ENCODE measurements around the gene STAM.

The STAM gene

GRCh38 chr10:17689137-17689536 lies 45.2 kb downstream of the STAM start:
- no peak for DNase-seq (ENCODE audit: low spot score)
- TF ChIP-seq CTCF (IDR thresholded peaks at IDR 0.05; ENCODE audit: extremely low read depth, insufficient read depth, missing control alignments) = no peak
- in situ Hi-C loops (cut with MboI; ENCODE audit: low pct_unique_long_range_greater_than_20kb, low sequenced_read_pairs, unreplicated experiment) = no loop called here

GRCh38 chr10:17693009-17693408 lies 49.1 kb downstream of the STAM start:
- no peak for TF ChIP-seq CTCF (IDR thresholded peaks at IDR 0.05; ENCODE audit: extremely low read depth, insufficient read depth, missing control alignments)
- in situ Hi-C loops (cut with MboI; ENCODE audit: low pct_unique_long_range_greater_than_20kb, low sequenced_read_pairs, unreplicated experiment) = no loop called here
- DNase-seq (ENCODE audit: low spot score) = no peak

GRCh38 chr10:17698696-17699095 lies 54.7 kb downstream of the STAM start:
- in situ Hi-C loops (cut with MboI; ENCODE audit: low pct_unique_long_range_greater_than_20kb, low sequenced_read_pairs, unreplicated experiment) = no loop called here
- DNase-seq (ENCODE audit: low spot score) = no peak
- TF ChIP-seq CTCF (IDR thresholded peaks at IDR 0.05; ENCODE audit: extremely low read depth, insufficient read depth, missing control alignments) = no peak

- in situ Hi-C loops (cut with MboI; ENCODE audit: low pct_unique_long_range_greater_than_20kb, low sequenced_read_pairs, unreplicated experiment) = no loop called here
- no peak for TF ChIP-seq CTCF (IDR thresholded peaks at IDR 0.05; ENCODE audit: extremely low read depth, insufficient read depth, missing control alignments)
- DNase-seq (ENCODE audit: low spot score) = no peak
These were observed 57.4 kb downstream of the STAM start for GRCh38 chr10:17701301-17701700.

GRCh38 chr10:17703706-17704105 lies 59.8 kb downstream of the STAM start:
- in situ Hi-C loops (cut with MboI; ENCODE audit: low pct_unique_long_range_greater_than_20kb, low sequenced_read_pairs, unreplicated experiment) = no loop called here
- DNase-seq (ENCODE audit: low spot score) = no peak
- TF ChIP-seq CTCF (IDR thresholded peaks at IDR 0.05; ENCODE audit: extremely low read depth, insufficient read depth, missing control alignments) = no peak

GRCh38 chr10:17708821-17709220 lies 64.9 kb downstream of the STAM start:
- TF ChIP-seq CTCF (IDR thresholded peaks at IDR 0.05; ENCODE audit: extremely low read depth, insufficient read depth, missing control alignments) = no peak
- in situ Hi-C loops (cut with MboI; ENCODE audit: low pct_unique_long_range_greater_than_20kb, low sequenced_read_pairs, unreplicated experiment) = no loop called here
- DNase-seq (ENCODE audit: low spot score) = no peak

GRCh38 chr10:17709492-17709891 lies 65.5 kb downstream of the STAM start:
- no peak for TF ChIP-seq CTCF (IDR thresholded peaks at IDR 0.05; ENCODE audit: extremely low read depth, insufficient read depth, missing control alignments)
- in situ Hi-C loops (cut with MboI; ENCODE audit: low pct_unique_long_range_greater_than_20kb, low sequenced_read_pairs, unreplicated experiment) = no loop called here
- no peak for DNase-seq (ENCODE audit: low spot score)
